HG03066 (cell line): ENCODE measurements around the gene UGT1A1.

Experiments used
- ATAC-seq: cut with Tn5 transposase; IDR thresholded peaks from one replicate; pipeline ENCODE4 v1.9.1; 2021; ENCODE audit warnings: low read depth; ENCODE audit not compliant: unreplicated experiment

Gene UGT1A1

DNA sequence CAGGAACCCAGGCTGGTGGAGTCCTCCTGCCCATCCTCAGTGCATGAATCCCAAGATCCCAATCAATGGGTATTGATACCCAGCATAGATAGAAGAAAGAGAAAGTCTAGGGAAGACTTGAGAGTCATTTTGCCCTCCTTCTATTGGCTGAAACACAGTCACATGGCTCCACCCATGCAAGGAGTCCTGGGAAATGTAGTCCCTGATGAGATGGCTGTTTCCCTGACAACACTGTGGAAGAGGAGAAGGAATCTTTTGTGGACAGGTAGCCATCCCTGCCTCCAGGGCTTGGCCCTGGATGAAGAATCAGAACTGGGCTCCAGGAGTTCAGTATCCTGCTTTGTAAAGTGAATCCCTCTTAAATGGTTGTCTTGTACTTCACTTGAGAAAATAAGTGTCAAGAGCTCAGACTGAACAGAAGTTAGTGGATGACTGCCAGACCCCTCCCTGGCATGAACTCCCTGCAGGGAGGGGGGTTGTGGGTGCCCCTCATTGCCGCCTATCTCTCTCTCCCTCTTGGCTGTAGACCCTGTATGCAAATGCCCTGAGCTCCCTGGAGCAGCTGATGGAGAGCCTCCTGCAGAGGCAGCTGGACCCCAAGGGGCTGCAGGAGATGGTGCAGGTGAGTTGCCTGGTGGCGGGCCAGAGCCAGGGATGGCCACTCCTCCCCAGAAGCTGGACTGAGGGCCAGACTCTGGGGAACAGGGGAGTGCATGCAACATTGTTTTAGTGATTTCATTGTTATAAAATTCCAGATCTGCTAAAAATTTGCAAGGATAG is 54.2 kb downstream of the UGT1A1 start:
- ATAC-seq, result no peak

GRCh38 chr2:233815861-233816260 is 55.8 kb downstream of the UGT1A1 start:
- ATAC-seq, result no peak

DNA sequence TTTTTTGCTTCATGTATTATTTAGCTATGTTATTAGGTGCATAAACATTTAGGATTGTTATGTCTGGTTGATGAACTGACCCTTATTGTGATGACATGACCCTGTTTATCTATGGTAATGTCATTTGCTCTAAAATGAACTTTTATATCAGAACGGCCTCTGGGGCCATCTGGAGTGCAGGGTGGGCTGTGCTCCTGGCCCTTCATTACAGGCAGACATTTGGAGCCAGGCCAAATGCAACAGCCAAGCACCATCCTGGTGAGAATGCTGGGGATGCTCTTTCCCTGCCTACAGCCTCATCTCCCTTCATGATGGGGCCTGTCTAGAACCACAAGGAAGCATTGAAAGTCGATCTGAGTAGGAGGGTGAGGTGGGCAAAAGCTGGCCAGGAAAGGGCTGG is 56.3 kb downstream of the UGT1A1 start:
- ATAC-seq, result no peak

DNA sequence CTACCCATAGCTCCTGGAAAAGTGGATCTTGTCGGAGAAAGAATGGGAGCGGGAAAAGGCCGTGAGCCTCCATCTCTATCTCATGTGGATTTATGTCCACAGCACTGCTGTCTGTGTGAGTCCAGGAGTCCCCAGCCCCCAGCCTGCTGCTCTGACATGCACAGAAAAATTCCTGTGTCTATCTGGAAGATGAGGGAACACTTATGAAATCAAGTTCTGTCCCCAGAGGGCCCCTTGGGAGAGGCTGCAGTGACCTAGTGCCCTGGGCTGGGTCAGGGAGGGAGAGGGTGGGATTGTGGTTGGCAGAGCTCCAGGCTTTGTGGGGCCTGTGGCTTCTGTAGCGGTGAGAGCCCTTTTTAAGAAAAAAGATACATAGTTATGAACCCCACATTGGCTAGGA is 56.7 kb downstream of the UGT1A1 start:
- ATAC-seq, result no peak

GRCh38 chr2:233817361-233817911 is 57.4 kb downstream of the UGT1A1 start:
- no peak for ATAC-seq

DNA sequence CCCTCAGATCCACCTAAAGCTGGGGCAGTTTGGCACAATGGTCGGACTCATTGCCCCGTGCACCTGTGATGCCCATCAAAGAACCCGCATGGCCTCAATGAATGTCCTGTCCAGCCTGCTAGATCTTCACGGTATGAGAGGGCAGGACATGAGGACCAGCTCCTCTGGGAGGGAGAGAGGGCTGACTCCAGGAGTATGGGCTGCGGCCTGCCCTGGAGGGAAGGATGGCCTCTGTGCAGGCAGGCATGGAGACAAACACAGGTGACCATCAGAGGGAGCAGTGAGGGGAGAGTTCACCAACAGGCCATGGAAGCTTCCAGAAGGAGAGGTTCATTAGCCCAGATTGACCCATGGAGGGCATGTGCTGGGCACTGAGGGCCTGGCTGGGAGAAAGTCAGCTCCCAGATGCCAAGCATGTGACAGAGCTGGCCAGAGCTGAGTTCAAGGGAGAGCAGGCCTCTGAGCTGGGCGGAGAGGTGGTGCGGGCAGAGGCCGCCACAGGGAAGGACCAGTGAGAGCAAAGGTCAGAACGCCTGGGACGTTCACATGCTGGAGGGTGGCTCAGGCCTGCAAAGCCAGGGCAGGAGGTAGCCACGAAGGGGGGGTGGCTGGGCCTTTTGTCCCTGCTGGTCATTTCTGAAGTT is 58.0 kb downstream of the UGT1A1 start:
- ATAC-seq, result no peak

DNA sequence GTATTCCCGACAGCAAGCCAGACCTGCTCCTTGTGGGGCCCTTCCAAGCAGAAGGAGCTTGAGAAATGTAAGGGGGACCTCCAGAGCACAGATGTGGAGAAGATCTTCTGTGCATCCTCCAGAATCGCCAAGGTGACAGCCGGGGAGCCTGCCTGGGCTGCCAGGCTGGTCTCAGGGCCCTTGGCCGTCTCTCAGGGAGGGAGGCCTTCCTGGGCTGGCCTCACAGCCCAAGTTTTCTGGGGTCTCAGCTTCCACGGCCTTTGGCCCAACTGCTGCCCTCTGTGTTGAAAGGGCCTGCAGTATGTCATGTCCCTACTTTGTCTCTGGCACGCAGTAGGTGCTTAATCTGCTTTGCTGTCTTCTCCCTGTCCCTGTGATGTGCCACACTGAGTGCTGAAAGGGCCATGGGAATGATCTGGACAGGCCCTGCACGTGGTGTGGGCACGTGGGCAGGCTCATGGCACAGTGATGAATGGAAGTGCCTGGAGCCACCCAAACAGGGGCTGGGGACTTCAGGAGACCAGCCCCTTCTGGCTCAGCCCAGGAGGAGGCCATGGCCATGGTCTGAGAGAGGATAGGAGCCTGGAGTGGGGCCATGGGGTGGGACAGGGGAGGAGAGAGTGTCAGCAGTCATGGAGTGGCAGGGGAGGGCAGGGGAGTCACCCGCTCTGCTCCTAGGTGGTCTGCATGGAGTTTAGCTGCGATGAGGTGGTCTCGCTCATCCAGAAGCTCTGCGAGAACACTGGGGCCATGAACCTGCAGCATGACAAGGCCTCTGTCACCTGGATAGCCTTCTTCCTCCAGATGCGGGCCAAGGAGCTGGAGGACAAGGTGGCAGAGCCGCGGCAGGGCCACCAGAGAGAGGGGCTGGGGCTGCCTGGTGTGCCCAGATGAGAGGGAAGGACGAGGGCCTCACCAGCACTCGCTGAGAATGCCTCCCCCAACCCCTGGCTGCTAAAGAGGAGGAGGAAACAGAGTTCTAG is 58.9 kb downstream of the UGT1A1 start:
- no peak for ATAC-seq

DNA sequence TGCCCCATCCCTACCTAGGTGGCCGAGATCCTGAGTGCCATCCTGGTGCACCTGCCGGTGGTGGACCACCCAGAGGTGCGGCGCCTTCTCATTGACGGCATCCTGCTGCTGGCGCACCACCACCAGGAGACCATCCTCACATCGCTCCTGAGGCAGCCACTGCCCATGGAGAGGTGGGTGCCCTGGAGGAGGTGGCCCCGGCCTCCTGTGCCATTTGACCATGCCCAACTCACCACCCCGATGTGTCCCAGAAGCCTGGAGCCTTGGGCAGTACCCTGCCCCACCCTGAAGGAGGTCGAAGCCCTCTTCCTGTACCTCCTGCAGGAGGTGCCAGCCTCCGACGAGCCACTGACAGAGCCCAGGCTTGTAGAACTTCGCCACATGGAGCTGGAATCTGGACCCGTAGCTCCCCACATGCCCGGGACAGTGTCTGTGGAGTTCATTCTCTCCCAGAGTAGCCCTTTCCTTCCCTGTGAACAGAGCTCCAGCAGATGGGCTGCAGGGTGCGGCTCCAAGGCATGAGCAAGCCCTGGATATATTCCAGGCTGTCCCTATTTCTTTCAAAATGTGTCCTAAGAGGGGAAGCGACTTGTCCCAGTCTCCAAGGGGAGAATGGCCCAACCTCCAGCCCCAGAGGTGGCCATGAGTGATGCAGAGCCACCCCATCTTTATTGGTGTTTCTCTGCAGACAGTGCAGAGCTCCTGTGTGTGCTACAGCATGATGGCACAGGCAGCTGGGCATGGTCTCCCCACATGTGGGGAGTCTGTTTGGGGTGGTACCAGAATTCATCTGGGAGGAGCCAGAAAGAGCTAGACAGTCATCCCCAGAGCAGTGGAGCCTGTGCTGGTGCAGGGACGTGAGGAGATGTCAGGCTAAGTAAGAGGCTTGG is 60.1 kb downstream of the UGT1A1 start:
- ATAC-seq, result no peak

DNA sequence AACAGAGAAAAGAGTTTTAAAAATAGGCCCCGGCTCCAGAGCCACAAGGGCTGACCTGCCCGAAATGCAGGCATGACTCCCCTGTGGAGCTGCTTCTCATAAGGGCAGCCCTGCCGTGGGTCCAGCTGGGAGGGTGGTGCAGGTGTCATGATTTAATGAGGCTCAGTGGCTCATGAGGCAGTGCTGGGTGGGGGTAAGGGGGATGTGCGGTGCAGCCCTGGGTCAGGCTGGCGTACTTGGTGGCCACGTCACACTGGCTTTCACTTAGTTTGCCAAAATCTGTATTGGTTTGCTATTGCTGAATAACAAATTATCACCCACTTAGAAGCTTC is 60.7 kb downstream of the UGT1A1 start:
- ATAC-seq, result no peak

DNA sequence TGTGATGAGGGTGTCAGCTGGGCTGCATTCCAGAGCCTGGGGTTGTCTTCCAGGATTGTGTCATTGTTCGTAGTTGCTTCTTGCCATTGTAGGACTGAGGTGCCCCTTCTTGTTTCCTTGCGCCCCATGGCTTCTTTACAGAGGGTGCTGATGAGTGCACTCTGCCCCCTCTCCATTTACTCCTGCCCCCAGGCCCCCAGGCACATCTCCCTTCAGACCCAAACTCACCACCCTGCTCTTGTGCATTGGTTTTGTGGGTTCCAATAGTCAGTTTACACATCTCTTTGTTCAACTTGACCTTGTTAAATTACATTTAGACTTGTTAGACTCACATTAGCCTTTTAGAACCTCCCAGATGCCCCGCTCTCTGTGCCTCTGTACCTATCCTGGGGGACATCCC is 61.1 kb downstream of the UGT1A1 start:
- ATAC-seq, result no peak

- ATAC-seq, result no peak
Observed at GRCh38 chr2:233821709-233822100, 61.6 kb downstream of the UGT1A1 start.

DNA sequence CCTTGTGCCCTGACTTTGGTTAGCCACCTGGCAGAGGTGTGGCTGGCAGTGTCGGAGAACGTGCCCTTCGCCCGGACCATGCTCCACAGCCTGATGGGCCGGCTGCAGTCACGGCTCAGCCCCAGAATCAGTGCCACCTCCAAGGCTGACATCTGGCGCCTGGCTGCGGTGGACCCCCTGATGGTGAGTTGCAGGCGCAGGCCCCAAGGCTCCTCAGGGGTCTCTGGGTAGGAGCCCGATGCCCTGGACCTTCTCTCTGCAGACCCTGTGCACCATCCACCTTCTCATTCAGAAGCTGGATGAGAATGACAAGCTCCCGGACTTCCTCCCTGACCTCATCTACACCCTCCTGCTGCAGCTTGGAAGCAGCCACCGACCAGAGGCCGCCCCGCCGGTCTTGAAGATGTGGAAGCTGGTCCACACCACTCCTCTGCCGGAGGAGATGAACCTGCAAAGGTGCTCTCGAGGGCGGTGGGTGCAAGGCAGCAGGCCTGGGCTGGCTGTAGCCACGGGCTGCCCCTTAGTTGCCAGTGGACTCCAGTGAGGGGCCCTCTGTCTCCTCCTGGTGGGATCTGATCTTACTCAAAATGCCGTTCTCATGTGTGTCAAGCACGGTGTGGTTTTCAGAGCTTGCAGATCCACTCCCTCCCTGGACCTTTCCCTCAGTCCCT is 62.2 kb downstream of the UGT1A1 start:
- ATAC-seq, result no peak
